CD14-positive monocyte (primary cell): Measurements from ENCODE around the gene VPS37B. TPM values are rescaled to one million over a fixed set of nuclear protein-coding genes. Genes with fewer than 3 reads are reported as not detected.

Source experiments
- DNase-seq, 3 donors: peaks; one replicate each; pipeline ENCODE4 v3.0.0-alpha.2; 2011 to 2022
- H2AFZ ChIP-seq: 2 replicates; pipeline ENCODE4 v1.6.0; 2012; ENCODE audit warnings: mild to moderate bottlenecking, low read depth, low read length, inconsistent platforms; ENCODE audit not compliant: insufficient read depth, poor library complexity, severe bottlenecking
- H3K27ac ChIP-seq, 2 donors: 1 replicate in 1 of 2; 2 replicates in 1 of 2; pipeline ENCODE4 v1.5.1; 2012 to 2013; ENCODE audit warnings: low read length in 2 of 2, control low read depth in 1 of 2, inconsistent platforms in 1 of 2, low read depth in 1 of 2, mild to moderate bottlenecking in 1 of 2
- H3K27me3 ChIP-seq, 2 donors: one replicate each; pipeline versions ENCODE4 v1.6.0 to v1.6.1; 2011 to 2013; ENCODE audit warnings: low read length in 2 of 2; ENCODE audit not compliant: control insufficient read depth in 2 of 2, insufficient read depth in 2 of 2
- H3K36me3 ChIP-seq, 2 donors: replicated peaks in 1 of 2; 1 replicate in 1 of 2; 2 replicates in 1 of 2; pipeline versions ENCODE4 v1.5.1 to v1.6.1; 2012 to 2013; ENCODE audit warnings: low read length in 2 of 2, control low read depth in 1 of 2, inconsistent platforms in 1 of 2, mild to moderate bottlenecking in 1 of 2; ENCODE audit not compliant: insufficient read depth in 2 of 2, control insufficient read depth in 1 of 2
- H3K4me1 ChIP-seq, 2 donors: 1 replicate in 1 of 2; 2 replicates in 1 of 2; pipeline versions ENCODE4 v1.5.1 to v1.6.1; 2012 to 2013; ENCODE audit warnings: low read length in 2 of 2, control low read depth in 1 of 2, inconsistent platforms in 1 of 2, mild to moderate bottlenecking in 1 of 2, moderate library complexity in 1 of 2; ENCODE audit not compliant: insufficient read depth in 2 of 2, control insufficient read depth in 1 of 2
- H3K4me2 ChIP-seq: replicated peaks from 2 replicates; pipeline ENCODE3; 2012; ENCODE audit warnings: low read length, moderate library complexity, mild to moderate bottlenecking; ENCODE audit not compliant: poor library complexity, severe bottlenecking; ENCODE audit errors: extremely low read depth
- H3K4me3 ChIP-seq, 3 experiments: fragments of 200-600 bp in 1 of 3; sonication (generic) in 1 of 3; replicated peaks in 1 of 3; 1 replicate in 2 of 3; 2 replicates in 1 of 3; pipeline ENCODE4 v1.5.1; 2011 to 2013; ENCODE audit warnings: low read length in 3 of 3, mild to moderate bottlenecking in 3 of 3, control low read depth in 2 of 3, low read depth in 2 of 3, inconsistent platforms in 1 of 3, moderate library complexity in 1 of 3
- H3K79me2 ChIP-seq: 2 replicates; pipeline ENCODE4 v1.6.0; 2012; ENCODE audit warnings: mild to moderate bottlenecking, control low read depth, inconsistent platforms, low read length, moderate library complexity; ENCODE audit not compliant: insufficient read depth
- H3K9ac ChIP-seq: 2 replicates; pipeline ENCODE4 v1.6.0; 2017; ENCODE audit warnings: low read length, mild to moderate bottlenecking; ENCODE audit not compliant: insufficient read depth, poor library complexity, severe bottlenecking
- H3K9me3 ChIP-seq, 2 donors: replicated peaks in 1 of 2; 1 replicate in 1 of 2; 2 replicates in 1 of 2; pipeline versions ENCODE4 v1.5.1 to v1.6.1; 2012 to 2013; ENCODE audit warnings: low read length in 2 of 2, control low read depth in 1 of 2; ENCODE audit not compliant: control insufficient read depth in 1 of 2, insufficient read depth in 1 of 2
- H4K20me1 ChIP-seq: 2 replicates; pipeline ENCODE4 v1.6.0; 2012; ENCODE audit warnings: mild to moderate bottlenecking, low read length, control low read depth, moderate library complexity; ENCODE audit not compliant: insufficient read depth
- H3K27ac Mint-ChIP-seq, 7 donors: one replicate each; pipeline ENCODE4 v1.8.0; 2020; ENCODE audit warnings: mild to moderate bottlenecking in 7 of 7, mixed read lengths in 7 of 7, moderate library complexity in 6 of 7, inconsistent platforms in 2 of 7
- H3K27me3 Mint-ChIP-seq, 3 donors: one replicate each; pipeline ENCODE4 v1.8.0; 2021 to 2022; ENCODE audit warnings: low read depth in 3 of 3, mild to moderate bottlenecking in 3 of 3, mixed read lengths in 3 of 3, moderate library complexity in 3 of 3, inconsistent platforms in 1 of 3
- H3K36me3 Mint-ChIP-seq, 2 donors: one replicate each; pipeline ENCODE4 v1.8.0; 2020; ENCODE audit warnings: mixed read lengths in 2 of 2, inconsistent platforms in 1 of 2, mild to moderate bottlenecking in 1 of 2
- H3K4me1 Mint-ChIP-seq: one replicate; pipeline ENCODE4 v1.8.0; 2020; ENCODE audit warnings: mild to moderate bottlenecking, mixed read lengths
- H3K4me3 Mint-ChIP-seq, 2 donors: one replicate each; pipeline ENCODE4 v1.8.0; 2020; ENCODE audit warnings: mild to moderate bottlenecking in 2 of 2, mixed read lengths in 2 of 2, moderate library complexity in 1 of 2
- H3K9me3 Mint-ChIP-seq, 7 donors: one replicate each; pipeline ENCODE4 v1.8.0; 2020 to 2022; ENCODE audit warnings: mixed read lengths in 7 of 7, mild to moderate bottlenecking in 6 of 7, moderate library complexity in 6 of 7, inconsistent platforms in 2 of 7
- CTCF ChIP-seq: fragments of 200-600 bp; IDR thresholded peaks from one replicate; pipeline ENCODE4 v1.8.0; 2022; ENCODE audit warnings: antibody characterized with exemption, mild to moderate bottlenecking
- WGBS: methylation state at CpG from one replicate; pipeline ENCODE4 v1.1.5; 2013; ENCODE audit warnings: missing lambda C conversion rate; ENCODE audit not compliant: insufficient coverage; 5-methylcytosine and 5-hydroxymethylcytosine counted together
- intact Hi-C, 2 donors: fragments of 100-400 bp; cut with micrococcal nuclease; formaldehyde crosslinking; loops; one replicate each; pipeline versions ENCODE4 v1.15.0 to v1.15.1; 2023
- polyA plus RNA-seq, 3 donors: library from polyadenylated mRNA; depleted of rRNA in 1 of 3; unstranded in 2 of 3; stranded (reverse) in 1 of 3; fragments of 300-500 nt in 2 of 3; fragments of >200 nt in 1 of 3; fragmentation: Illumina TruSeq in 2 of 3; gene quantifications; 1 replicate in 2 of 3; 2 replicates in 1 of 3; pipeline ENCODE4 v1.2.3, GENCODE V29; 2012 to 2021

The VPS37B gene
- polyA plus RNA-seq, 3 donors = 12.3 to 34.3 (median 16.4) TPM

- Histone ChIP-seq H3K36me3 (no peaks in the 10 kb centered on the region), H3K27me3 (no peaks in the 10 kb centered on the region), H3K79me2 (no peaks in the 10 kb centered on the region), H3K4me3 (peak overlapping the region in 1 of 3 experiments; percentile 18), H3K4me2 (no peak overlapping the region), H2AFZ (no peak overlapping the region), H3K9ac (no peak overlapping the region), H3K9me3 (no peaks in the 10 kb centered on the region), H3K4me1 (peaks cover 16 to 26% of the 10 kb centered on the region in 2 donors), H4K20me1 (no peaks in the 10 kb centered on the region), H3K27ac (no peak overlapping the region)
- DNase-seq = peak in 2 of 3 donors; percentile 27 to 56
- H3K9me3 Mint-ChIP-seq = peaks cover 0 to 1% (median 0%) of the 10 kb centered on the region in 7 donors
- H3K27ac Mint-ChIP-seq = peak overlapping the region; percentile 42 to 83 (median 64)
- peaks cover 0 to 1% (median 0%) of the 10 kb centered on the region in 3 donors for H3K27me3 Mint-ChIP-seq
- H3K36me3 Mint-ChIP-seq = no peaks in the 10 kb centered on the region
- no peak for TF ChIP-seq CTCF
- WGBS = 19% methylated on average over 5 of the region's 11 CpGs
- H3K4me3 Mint-ChIP-seq = peak overlapping the region in 1 of 2 donors; percentile 61
- intact Hi-C loops = no loop called here
- peaks cover 19% of the 10 kb centered on the region for H3K4me1 Mint-ChIP-seq
Measured at GRCh38 chr12:122927756-122928403, 32.0 kb upstream of the VPS37B start.

GRCh38 chr12:122921917-122922316 is 26.0 kb upstream of the VPS37B start:
- Histone ChIP-seq H3K4me3 (no peak overlapping the region), H4K20me1 (no peaks in the 10 kb centered on the region), H3K4me2 (no peak overlapping the region), H3K9me3 (no peaks in the 10 kb centered on the region), H3K27ac (no peak overlapping the region), H3K79me2 (no peaks in the 10 kb centered on the region), H2AFZ (no peak overlapping the region), H3K27me3 (no peaks in the 10 kb centered on the region), H3K4me1 (peaks cover 18 to 23% of the 10 kb centered on the region in 2 donors), H3K36me3 (no peaks in the 10 kb centered on the region), H3K9ac (no peak overlapping the region)
- H3K4me1 Mint-ChIP-seq = peaks cover 25% of the 10 kb centered on the region
- peaks cover 0 to 1% (median 0%) of the 10 kb centered on the region in 7 donors for H3K9me3 Mint-ChIP-seq
- H3K4me3 Mint-ChIP-seq = no peak overlapping the region
- no CpG with 5 or more reads among the region's 8 CpGs for WGBS
- peaks cover 0 to 2% (median 2%) of the 10 kb centered on the region in 3 donors for H3K27me3 Mint-ChIP-seq
- H3K27ac Mint-ChIP-seq = no peak overlapping the region
- TF ChIP-seq CTCF = no peak
- DNase-seq = no peak
- intact Hi-C loops = no loop called here
- H3K36me3 Mint-ChIP-seq = no peaks in the 10 kb centered on the region
